Heart left ventricle (tissue), 13 donors: ENCODE measurements around the gene IPO9.

ENCODE experiments used
- POLR2A ChIP-seq, 2 donors: fragments of 450-650 bp; IDR thresholded peaks; one replicate each; pipeline ENCODE4 v1.6.1; 2017; ENCODE audit warnings: antibody characterized with exemption in 2 of 2, mild to moderate bottlenecking in 2 of 2, moderate library complexity in 2 of 2
- TF ChIP-seq, protein P1 (sequence below), 12 donors: fragments of 200-600 bp; sonication (generic) in 4 of 12; IDR thresholded peaks; one replicate each; pipeline versions ENCODE4 v1.5.0 to v1.8.0; 2018 to 2022; ENCODE audit warnings: antibody characterized with exemption in 12 of 12, mild to moderate bottlenecking in 5 of 12
- donor health status: ischemic (EF 13 %, LVEDD 7.1; RV severe dilation, severe dysfunction).
- donor health status: DM: no; HTN: yes; CAD: no.
- donor health status: DM: no; HTN: no; CAD: no.
- donor health status: ischemic (EF 25% LVEDD 6.9; RV normal size, moderate dysfunction).
- donor health status: ischemic (EF 25% LVEDD 5.7; RV mildly dilated, moderate dysfunction).
- donor health status: ischemic (EF 35%, LVEDD 5.7; RV mildly dilated, moderate dysfunction).
- donor health status: nonischemic (EF 11% LVEDD 7.7; RV severe dilation, severe dysfunction).
- donor health status: DM: yes; HTN: yes; CAD: no.
- donor health status: PGD.
- donor health status: ischemic (EF 29% LVEDD 5.4; RV normal size, mild dysfunction).
- donor health status: nonischemic (EF 23%, LVEDD 6.1; RV moderate dilation, normal function).

DNA sequence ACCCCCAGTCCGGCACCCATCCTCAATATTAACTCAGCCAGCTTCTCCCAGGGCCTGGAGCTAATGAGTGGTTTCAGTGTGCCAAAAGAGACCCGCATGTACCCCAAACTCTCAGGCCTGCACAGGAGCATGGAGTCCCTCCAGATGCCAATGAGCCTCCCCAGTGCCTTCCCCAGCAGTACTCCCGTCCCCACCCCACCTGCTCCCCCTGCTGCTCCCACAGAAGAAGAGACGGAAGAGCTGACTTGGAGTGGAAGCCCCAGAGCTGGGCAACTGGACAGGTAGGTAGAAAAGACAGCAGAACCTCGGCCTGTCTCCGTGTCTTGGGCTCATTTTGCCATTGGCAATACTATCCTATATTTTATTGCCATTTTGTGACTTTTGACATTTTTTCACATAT lies 45.4 kb upstream of the IPO9 start:
- TF ChIP-seq POLR2A (IDR thresholded peaks at IDR 0.05) = no peak
- TF ChIP-seq, protein P1, sequence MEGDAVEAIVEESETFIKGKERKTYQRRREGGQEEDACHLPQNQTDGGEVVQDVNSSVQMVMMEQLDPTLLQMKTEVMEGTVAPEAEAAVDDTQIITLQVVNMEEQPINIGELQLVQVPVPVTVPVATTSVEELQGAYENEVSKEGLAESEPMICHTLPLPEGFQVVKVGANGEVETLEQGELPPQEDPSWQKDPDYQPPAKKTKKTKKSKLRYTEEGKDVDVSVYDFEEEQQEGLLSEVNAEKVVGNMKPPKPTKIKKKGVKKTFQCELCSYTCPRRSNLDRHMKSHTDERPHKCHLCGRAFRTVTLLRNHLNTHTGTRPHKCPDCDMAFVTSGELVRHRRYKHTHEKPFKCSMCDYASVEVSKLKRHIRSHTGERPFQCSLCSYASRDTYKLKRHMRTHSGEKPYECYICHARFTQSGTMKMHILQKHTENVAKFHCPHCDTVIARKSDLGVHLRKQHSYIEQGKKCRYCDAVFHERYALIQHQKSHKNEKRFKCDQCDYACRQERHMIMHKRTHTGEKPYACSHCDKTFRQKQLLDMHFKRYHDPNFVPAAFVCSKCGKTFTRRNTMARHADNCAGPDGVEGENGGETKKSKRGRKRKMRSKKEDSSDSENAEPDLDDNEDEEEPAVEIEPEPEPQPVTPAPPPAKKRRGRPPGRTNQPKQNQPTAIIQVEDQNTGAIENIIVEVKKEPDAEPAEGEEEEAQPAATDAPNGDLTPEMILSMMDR (IDR thresholded peaks at IDR 0.05) = no peak
